ENCODE data around the gene ATAD1. TPM values are rescaled to one million over a fixed set of nuclear protein-coding genes. Genes with fewer than 3 reads are reported as not detected.
"Not testable (repeated sequence)": the region's sequence is repeated elsewhere in the genome, so short reads cannot be mapped to it uniquely, and the experiment has no call there.

Gene ATAD1
- total and polyA plus RNA-seq, 2 donors = 22.1 to 33.5 TPM

DNA sequence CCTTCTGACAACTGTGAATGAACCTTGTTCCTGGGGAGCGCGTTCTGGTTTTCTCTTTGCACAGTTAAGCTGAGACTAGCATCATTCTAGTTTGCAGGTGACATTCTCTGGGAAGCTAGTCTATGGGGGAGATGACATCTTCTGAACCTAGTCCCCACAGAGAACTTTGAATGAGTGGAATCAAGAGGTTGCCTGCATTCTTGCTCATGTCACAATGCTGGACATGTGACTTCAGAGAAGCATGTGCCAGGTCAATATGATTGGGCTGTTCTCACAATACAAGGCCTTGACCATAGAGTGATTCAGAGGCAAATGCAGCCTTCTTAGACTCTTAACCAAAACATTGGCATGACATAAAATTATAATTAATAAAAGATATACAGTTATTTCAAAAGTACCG lies 23.2 kb upstream of the ATAD1 start:
- Histone ChIP-seq H3K27ac (ENCODE audit: low read depth in 1 of 2, low read length in 1 of 2) (no peak overlapping the region), H3K27me3 (ENCODE audit: control insufficient read depth in 2 of 2, insufficient read depth in 1 of 2, low read length in 1 of 2) (no peaks in the 10 kb centered on the region), H3K36me3 (ENCODE audit: control insufficient read depth in 2 of 2, insufficient read depth in 2 of 2, low read length in 1 of 2) (no peaks in the 10 kb centered on the region), H3K9me3 (ENCODE audit: control insufficient read depth in 2 of 2, insufficient read depth in 1 of 2, low read length in 1 of 2) (no peaks in the 10 kb centered on the region), H3K4me1 (ENCODE audit: control insufficient read depth in 2 of 2, insufficient read depth in 2 of 2, low read length in 2 of 2) (no peaks in the 10 kb centered on the region), H3K4me3 (ENCODE audit: low read length in 2 of 2) (no peak overlapping the region)
- 98% methylated on average over 3 of the region's 3 CpGs for WGBS
- DNase-seq (ENCODE audit: low read depth in 6 of 9, low spot score in 9 of 9) = no peak

DNA sequence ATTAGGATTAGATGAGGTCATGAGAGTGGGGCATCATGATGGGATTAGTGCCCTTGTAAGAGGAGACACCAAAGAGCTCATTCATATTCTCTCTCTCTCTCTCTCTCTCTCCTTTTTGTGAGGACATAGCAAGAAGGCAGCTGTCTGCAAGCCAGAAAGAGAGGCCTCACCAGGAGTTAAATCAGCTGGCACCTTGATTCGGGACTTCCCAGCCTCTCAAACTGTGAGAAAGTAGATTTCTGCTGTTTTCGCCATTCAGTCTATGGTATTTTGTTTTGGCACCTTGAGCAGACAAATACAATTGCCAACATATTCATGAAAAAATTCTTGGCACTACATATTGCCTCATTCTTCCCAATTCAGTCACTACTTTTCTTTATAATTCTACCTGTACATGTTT lies 20.6 kb upstream of the ATAD1 start:
- WGBS = 91% methylated on average over 2 of the region's 2 CpGs
- H3K4me1 ChIP-seq (ENCODE audit: control insufficient read depth in 2 of 2, insufficient read depth in 2 of 2, low read length in 2 of 2) = no peaks in the 10 kb centered on the region
- no peak overlapping the region for H3K27ac ChIP-seq (ENCODE audit: low read depth in 1 of 2, low read length in 1 of 2)
- no peaks in the 10 kb centered on the region for H3K36me3 ChIP-seq (ENCODE audit: control insufficient read depth in 2 of 2, insufficient read depth in 2 of 2, low read length in 1 of 2)
- DNase-seq (ENCODE audit: low read depth in 6 of 9, low spot score in 9 of 9) = no peak
- H3K9me3 ChIP-seq (ENCODE audit: control insufficient read depth in 2 of 2, insufficient read depth in 1 of 2, low read length in 1 of 2) = no peaks in the 10 kb centered on the region
- H3K4me3 ChIP-seq (ENCODE audit: low read length in 2 of 2) = no peak overlapping the region
- H3K27me3 ChIP-seq (ENCODE audit: control insufficient read depth in 2 of 2, insufficient read depth in 1 of 2, low read length in 1 of 2) = no peaks in the 10 kb centered on the region

DNA sequence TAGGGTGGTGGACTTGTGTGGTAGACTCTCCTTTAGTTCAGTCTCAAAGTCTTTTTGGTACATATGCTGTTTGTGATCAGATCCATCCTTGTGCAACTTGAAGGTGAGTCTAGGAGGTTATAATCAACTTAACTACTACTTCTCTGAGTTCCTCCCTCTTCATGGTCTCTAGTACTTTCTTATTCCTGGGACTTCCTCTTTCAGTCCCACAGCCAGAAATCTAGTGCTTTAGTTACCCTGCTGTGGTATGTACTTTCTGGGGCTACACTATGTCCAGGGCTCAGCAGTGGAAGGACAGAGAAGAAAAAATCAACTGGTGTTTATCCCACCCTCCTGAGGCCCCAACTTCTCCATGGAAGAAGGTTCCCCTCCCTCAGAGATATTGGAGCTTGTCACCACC lies 19.4 kb upstream of the ATAD1 start:
- no peak for DNase-seq (ENCODE audit: low read depth in 6 of 9, low spot score in 9 of 9)

DNA sequence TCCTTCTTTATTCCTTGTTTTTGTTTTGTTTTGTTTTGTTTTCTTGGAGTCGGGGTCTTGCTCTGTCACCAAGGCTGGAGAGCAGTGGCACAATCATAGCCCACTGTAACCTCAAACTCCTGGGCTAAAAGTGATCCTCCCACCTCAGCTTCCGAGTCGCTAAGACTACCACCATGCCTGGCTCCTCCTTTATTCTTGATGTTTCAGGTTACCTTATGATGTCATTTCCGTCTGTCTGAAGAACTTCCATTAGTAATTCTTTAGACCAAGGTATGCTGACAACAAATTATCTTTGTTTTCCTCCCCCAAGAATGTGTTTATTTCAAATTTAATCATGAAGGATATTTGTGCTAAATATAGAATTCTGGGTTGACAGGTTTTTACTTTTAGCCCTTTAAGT lies 18.1 kb upstream of the ATAD1 start:
- Histone ChIP-seq H3K27me3 (ENCODE audit: control insufficient read depth in 2 of 2, insufficient read depth in 1 of 2, low read length in 1 of 2) (no peaks in the 10 kb centered on the region), H3K36me3 (ENCODE audit: control insufficient read depth in 2 of 2, insufficient read depth in 2 of 2, low read length in 1 of 2) (no peaks in the 10 kb centered on the region), H3K4me1 (ENCODE audit: control insufficient read depth in 2 of 2, insufficient read depth in 2 of 2, low read length in 2 of 2) (no peaks in the 10 kb centered on the region), H3K9me3 (ENCODE audit: control insufficient read depth in 2 of 2, insufficient read depth in 1 of 2, low read length in 1 of 2) (no peaks in the 10 kb centered on the region), H3K27ac (ENCODE audit: low read depth in 1 of 2, low read length in 1 of 2) (no peak overlapping the region), H3K4me3 (ENCODE audit: low read length in 2 of 2) (no peak overlapping the region)
- 96% methylated on average over 4 of the region's 4 CpGs for WGBS
- DNase-seq (ENCODE audit: low read depth in 6 of 9, low spot score in 9 of 9) = no peak

More for the DNA sequence above, 19.4 kb upstream of the ATAD1 start:
- H3K36me3 ChIP-seq (ENCODE audit: control insufficient read depth in 2 of 2, insufficient read depth in 2 of 2, low read length in 1 of 2) = no peaks in the 10 kb centered on the region
- no peaks in the 10 kb centered on the region for H3K4me1 ChIP-seq (ENCODE audit: control insufficient read depth in 2 of 2, insufficient read depth in 2 of 2, low read length in 2 of 2)
- no peak overlapping the region for H3K27ac ChIP-seq (ENCODE audit: low read depth in 1 of 2, low read length in 1 of 2)
- H3K9me3 ChIP-seq (ENCODE audit: control insufficient read depth in 2 of 2, insufficient read depth in 1 of 2, low read length in 1 of 2) = no peaks in the 10 kb centered on the region
- H3K4me3 ChIP-seq (ENCODE audit: low read length in 2 of 2) = no peak overlapping the region
- H3K27me3 ChIP-seq (ENCODE audit: control insufficient read depth in 2 of 2, insufficient read depth in 1 of 2, low read length in 1 of 2) = no peaks in the 10 kb centered on the region

DNA sequence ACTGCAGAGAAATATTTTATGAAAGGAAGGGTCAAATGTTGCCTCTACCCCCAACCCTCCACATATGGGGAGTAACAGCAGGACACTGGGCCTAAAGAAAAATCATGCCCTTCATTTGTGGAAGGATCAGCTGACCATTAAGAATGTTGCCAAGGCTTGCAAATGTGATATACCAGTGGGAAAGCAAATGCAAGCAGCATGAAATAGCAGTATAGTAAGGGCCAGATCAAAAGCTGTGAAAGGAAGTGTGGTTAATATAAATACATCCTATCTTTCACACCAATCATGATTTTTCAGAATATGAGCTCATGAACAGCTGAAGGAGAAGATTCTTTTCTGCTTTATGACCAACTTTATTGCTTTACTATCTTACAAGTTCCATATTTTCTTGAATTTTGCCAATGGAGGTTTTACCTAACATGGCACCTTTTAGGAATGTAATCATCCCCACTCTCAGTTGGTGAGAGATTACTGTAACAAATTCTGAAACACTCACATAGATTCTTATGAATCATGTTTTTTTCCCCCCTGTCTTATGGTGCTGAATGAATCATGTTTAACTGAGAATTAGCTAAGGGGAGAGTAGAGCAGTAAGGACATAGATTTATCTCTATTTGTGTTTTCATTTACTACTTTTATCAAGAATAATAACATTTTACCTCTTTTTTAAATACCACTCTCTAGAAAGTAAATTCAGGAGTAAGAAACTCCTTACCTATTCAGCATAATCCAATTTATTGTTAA lies 12.1 kb upstream of the ATAD1 start:
- no peaks in the 10 kb centered on the region for H3K27me3 ChIP-seq (ENCODE audit: control insufficient read depth in 2 of 2, insufficient read depth in 1 of 2, low read length in 1 of 2)
- no peak for DNase-seq (ENCODE audit: low read depth in 6 of 9, low spot score in 9 of 9)

DNA sequence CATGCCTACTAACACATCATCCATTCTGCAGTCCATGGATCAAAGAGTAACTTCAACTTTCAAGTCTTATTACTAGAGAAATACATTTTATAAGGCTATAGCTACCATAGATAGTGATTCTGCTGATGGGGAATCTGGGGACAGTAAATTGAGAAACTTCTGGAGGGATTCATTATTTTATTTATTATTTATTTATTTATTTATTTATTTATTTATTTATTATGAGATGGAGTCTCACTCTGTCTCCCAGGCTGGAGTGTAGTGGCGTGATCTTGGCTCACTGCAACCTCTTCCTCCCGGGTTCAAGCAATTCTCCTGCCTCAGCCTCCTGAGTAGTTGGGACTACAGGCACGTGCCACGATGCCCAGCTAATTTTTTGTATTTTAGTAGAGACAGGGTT lies 11.0 kb upstream of the ATAD1 start:
- H3K36me3 ChIP-seq (ENCODE audit: control insufficient read depth in 2 of 2, insufficient read depth in 2 of 2, low read length in 1 of 2); H3K4me3 ChIP-seq (ENCODE audit: low read length in 2 of 2); H3K27me3 ChIP-seq (ENCODE audit: control insufficient read depth in 2 of 2, insufficient read depth in 1 of 2, low read length in 1 of 2); H3K4me1 ChIP-seq (ENCODE audit: control insufficient read depth in 2 of 2, insufficient read depth in 2 of 2, low read length in 2 of 2); DNase-seq (ENCODE audit: low read depth in 6 of 9, low spot score in 9 of 9); H3K9me3 ChIP-seq (ENCODE audit: control insufficient read depth in 2 of 2, insufficient read depth in 1 of 2, low read length in 1 of 2); H3K27ac ChIP-seq (ENCODE audit: low read depth in 1 of 2, low read length in 1 of 2): not testable (repeated sequence)
- 98% methylated on average over 4 of the region's 4 CpGs for WGBS

More for the DNA sequence above, 12.1 kb upstream of the ATAD1 start:
- H3K4me1 ChIP-seq (ENCODE audit: control insufficient read depth in 2 of 2, insufficient read depth in 2 of 2, low read length in 2 of 2) = no peaks in the 10 kb centered on the region
- H3K4me3 ChIP-seq (ENCODE audit: low read length in 2 of 2) = no peak overlapping the region
- H3K27ac ChIP-seq (ENCODE audit: low read depth in 1 of 2, low read length in 1 of 2) = no peak overlapping the region
- no peaks in the 10 kb centered on the region for H3K36me3 ChIP-seq (ENCODE audit: control insufficient read depth in 2 of 2, insufficient read depth in 2 of 2, low read length in 1 of 2)
- no peaks in the 10 kb centered on the region for H3K9me3 ChIP-seq (ENCODE audit: control insufficient read depth in 2 of 2, insufficient read depth in 1 of 2, low read length in 1 of 2)

DNA sequence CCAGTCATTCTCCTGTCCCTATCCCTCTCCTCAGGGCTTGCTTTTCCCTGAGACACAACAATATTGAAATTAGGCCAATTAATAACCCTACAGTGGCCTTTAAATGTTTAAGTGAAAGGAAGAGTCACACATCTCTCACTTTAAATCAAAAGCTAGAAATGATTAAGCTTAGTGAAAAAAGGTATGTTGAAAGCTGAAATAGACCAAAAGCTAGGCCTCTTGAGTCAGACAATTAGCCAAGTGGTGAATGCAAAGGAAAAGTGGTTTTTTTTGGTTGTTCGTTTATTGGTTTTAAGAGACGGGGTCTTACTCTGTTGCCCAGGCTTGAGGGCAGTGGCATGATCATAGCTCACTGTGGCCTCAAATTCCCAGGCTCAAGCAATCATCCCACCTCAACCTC lies 9.7 kb upstream of the ATAD1 start:
- Histone ChIP-seq H3K9me3 (ENCODE audit: control insufficient read depth in 2 of 2, insufficient read depth in 1 of 2, low read length in 1 of 2) (no peaks in the 10 kb centered on the region), H3K27ac (ENCODE audit: low read depth in 1 of 2, low read length in 1 of 2) (no peak overlapping the region), H3K36me3 (ENCODE audit: control insufficient read depth in 2 of 2, insufficient read depth in 2 of 2, low read length in 1 of 2) (no peaks in the 10 kb centered on the region), H3K27me3 (ENCODE audit: control insufficient read depth in 2 of 2, insufficient read depth in 1 of 2, low read length in 1 of 2) (no peaks in the 10 kb centered on the region), H3K4me1 (ENCODE audit: control insufficient read depth in 2 of 2, insufficient read depth in 2 of 2, low read length in 2 of 2) (no peaks in the 10 kb centered on the region), H3K4me3 (ENCODE audit: low read length in 2 of 2) (no peak overlapping the region)
- WGBS = 98% methylated on average over 2 of the region's 2 CpGs
- DNase-seq (ENCODE audit: low read depth in 6 of 9, low spot score in 9 of 9) = no peak

DNA sequence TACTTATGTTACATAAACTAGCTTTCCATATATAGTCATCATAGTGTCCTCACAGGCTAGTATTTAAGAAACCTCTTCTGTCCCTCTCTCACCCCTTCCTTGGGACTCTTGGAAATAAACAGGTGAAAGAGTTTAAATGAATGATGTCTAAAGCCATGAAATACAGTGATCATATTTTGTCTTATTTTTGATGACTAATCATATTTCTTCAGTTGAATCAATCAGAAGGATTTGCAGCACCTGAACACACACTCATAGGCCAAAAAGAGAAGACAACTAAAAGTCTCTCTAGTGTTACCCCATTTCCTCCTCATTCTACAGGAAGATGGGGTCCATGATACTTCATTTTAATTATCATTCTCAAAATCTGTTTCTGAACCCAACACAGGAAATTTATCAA lies 8.6 kb upstream of the ATAD1 start:
- Histone ChIP-seq H3K9me3 (ENCODE audit: control insufficient read depth in 2 of 2, insufficient read depth in 1 of 2, low read length in 1 of 2) (no peaks in the 10 kb centered on the region), H3K27me3 (ENCODE audit: control insufficient read depth in 2 of 2, insufficient read depth in 1 of 2, low read length in 1 of 2) (no peaks in the 10 kb centered on the region), H3K4me1 (ENCODE audit: control insufficient read depth in 2 of 2, insufficient read depth in 2 of 2, low read length in 2 of 2) (no peaks in the 10 kb centered on the region), H3K27ac (ENCODE audit: low read depth in 1 of 2, low read length in 1 of 2) (no peak overlapping the region), H3K4me3 (ENCODE audit: low read length in 2 of 2) (no peak overlapping the region), H3K36me3 (ENCODE audit: control insufficient read depth in 2 of 2, insufficient read depth in 2 of 2, low read length in 1 of 2) (no peaks in the 10 kb centered on the region)
- no peak for DNase-seq (ENCODE audit: low read depth in 6 of 9, low spot score in 9 of 9)

DNA sequence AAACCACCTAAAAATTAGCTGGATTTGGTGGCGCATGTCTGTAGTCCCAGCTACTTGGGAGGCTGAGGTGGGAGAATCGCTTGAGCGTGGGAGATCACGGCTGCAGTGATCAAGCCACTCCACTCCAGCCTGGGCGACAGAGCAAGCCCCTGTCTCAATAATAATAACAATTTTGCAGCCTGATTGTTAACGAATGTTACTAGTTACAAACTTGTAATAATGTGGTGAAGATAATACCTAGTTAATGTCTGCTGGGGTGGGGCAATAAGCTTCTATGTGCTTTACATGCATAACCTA lies 1.2 kb upstream of the ATAD1 start:
- Histone ChIP-seq H3K4me1 (ENCODE audit: control insufficient read depth in 2 of 2, insufficient read depth in 2 of 2, low read length in 2 of 2) (peaks cover 5 to 9% of the 10 kb centered on the region in 2 donors), H3K27ac (ENCODE audit: low read depth in 1 of 2, low read length in 1 of 2) (no peak overlapping the region), H3K4me3 (ENCODE audit: low read length in 2 of 2) (peak overlapping the region in 1 of 2 donors; percentile 84), H3K9me3 (ENCODE audit: control insufficient read depth in 2 of 2, insufficient read depth in 1 of 2, low read length in 1 of 2) (no peaks in the 10 kb centered on the region), H3K27me3 (ENCODE audit: control insufficient read depth in 2 of 2, insufficient read depth in 1 of 2, low read length in 1 of 2) (no peaks in the 10 kb centered on the region), H3K36me3 (ENCODE audit: control insufficient read depth in 2 of 2, insufficient read depth in 2 of 2, low read length in 1 of 2) (no peaks in the 10 kb centered on the region)
- 97% methylated on average over 6 of the region's 6 CpGs for WGBS
- no peak for DNase-seq (ENCODE audit: low read depth in 6 of 9, low spot score in 9 of 9)

Data from thymus (tissue), 11 donors.